Measurements from ENCODE around the gene SLC39A13. TPM values are rescaled to one million over a fixed set of nuclear protein-coding genes. Genes with fewer than 3 reads are reported as not detected.

Gene SLC39A13
- total and polyA plus RNA-seq, 2 donors from 2014 or later = 80.6 to 93.2 TPM

DNA sequence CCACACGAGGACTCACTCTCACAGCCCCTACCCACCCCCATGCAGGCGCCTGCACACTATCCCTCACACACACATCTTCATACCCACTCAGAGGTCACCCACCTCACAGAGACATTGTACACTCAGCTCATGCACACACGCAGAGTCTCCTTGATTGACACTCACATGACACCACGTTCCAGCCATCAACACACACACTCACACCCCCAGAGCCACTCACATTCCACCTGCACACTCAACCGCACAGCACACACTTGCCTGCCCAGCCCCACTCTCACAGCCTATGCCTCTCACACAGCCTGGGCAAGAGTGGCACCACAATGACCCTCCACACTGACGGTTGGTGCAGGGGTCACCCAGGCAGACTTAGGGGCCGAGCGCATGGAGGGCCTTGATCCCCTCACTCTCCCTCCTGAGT lies 32.3 kb upstream of the SLC39A13 start:
- H3K27me3 ChIP-seq (ENCODE audit: control insufficient read depth, insufficient read depth, low read length) = no peaks in the 10 kb centered on the region
- peaks cover 0 to 2% (median 0%) of the 10 kb centered on the region in 3 donors for H3K9me3 ChIP-seq (ENCODE audit: control insufficient read depth in 2 of 3, insufficient read depth in 1 of 3, low read length in 3 of 3)
- DNase-seq (peak; percentile 65 to 83 (median 79)), FAIRE-seq (no peak)
- TF ChIP-seq, protein P1, sequence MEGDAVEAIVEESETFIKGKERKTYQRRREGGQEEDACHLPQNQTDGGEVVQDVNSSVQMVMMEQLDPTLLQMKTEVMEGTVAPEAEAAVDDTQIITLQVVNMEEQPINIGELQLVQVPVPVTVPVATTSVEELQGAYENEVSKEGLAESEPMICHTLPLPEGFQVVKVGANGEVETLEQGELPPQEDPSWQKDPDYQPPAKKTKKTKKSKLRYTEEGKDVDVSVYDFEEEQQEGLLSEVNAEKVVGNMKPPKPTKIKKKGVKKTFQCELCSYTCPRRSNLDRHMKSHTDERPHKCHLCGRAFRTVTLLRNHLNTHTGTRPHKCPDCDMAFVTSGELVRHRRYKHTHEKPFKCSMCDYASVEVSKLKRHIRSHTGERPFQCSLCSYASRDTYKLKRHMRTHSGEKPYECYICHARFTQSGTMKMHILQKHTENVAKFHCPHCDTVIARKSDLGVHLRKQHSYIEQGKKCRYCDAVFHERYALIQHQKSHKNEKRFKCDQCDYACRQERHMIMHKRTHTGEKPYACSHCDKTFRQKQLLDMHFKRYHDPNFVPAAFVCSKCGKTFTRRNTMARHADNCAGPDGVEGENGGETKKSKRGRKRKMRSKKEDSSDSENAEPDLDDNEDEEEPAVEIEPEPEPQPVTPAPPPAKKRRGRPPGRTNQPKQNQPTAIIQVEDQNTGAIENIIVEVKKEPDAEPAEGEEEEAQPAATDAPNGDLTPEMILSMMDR (IDR thresholded peaks at IDR 0.05; ENCODE audit: borderline replicate concordance, extremely low read depth, insufficient read depth) = no peak
- H3K4me3 ChIP-seq (ENCODE audit: low read length in 3 of 3) = peak overlapping the region in 2 of 3 donors; percentile 11 to 23
- no peaks in the 10 kb centered on the region for H3K36me3 ChIP-seq (ENCODE audit: control insufficient read depth in 2 of 3, insufficient read depth in 3 of 3, low read length in 3 of 3)
- H3K4me1 ChIP-seq (ENCODE audit: control insufficient read depth in 2 of 3, insufficient read depth in 2 of 3, low read depth in 1 of 3, low read length in 3 of 3) = peaks cover 0 to 3% (median 0%) of the 10 kb centered on the region in 3 donors
- intact Hi-C loops (cut with DNase I) = loop anchor here (10.0 kb wide), 1 partner anchor 79 kb away; no protein-coding TSS in a partner anchor
- H3K27ac ChIP-seq (ENCODE audit: low read depth in 2 of 2, low read length in 2 of 2) = no peak overlapping the region
- no peak overlapping the region for H3K9ac ChIP-seq (ENCODE audit: low read length in 3 of 3)

DNA sequence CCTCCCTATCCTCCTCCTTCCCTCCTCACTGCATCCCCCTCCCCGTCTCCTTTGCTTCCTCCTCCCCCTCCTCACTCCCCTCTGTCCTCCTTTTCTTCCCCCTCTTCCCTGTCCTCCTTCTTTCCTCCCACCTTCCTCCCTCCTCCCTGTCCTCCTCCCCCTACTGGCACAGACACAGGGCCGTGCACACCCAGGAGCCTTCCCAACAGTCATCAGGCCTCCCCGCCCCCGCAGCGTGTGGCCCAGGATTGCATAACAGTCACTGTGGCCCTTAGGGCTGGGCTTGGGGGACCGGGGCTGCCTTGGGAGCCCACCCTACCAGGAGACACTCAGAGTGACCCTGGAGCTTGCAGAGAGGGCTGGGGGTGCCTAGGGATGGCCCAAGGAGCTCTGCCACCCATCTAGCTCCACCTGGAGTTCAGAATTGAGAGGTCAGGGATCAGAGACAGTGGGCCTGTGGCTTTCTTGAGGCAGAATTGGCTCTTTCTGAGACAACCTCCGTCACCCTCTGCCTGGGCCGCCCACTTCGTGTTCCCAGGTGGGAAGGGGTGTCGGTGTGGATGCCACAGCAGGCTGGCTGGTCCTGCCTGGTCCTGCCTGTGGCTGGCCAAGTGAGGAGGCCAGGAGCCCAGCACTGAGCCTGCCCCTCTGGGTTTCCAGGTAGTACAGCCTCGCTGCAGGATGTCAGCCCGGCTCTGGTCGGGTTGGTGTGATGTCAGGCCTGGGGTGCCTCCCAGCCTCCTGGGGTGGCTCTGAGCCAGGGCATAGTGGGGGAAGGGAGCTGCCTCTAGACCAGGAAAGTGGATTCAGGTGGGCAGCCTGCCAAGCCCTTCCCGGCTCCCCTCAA lies 31.6 kb upstream of the SLC39A13 start:
- H3K27me3 ChIP-seq (ENCODE audit: control insufficient read depth, insufficient read depth, low read length) = no peaks in the 10 kb centered on the region
- FAIRE-seq (no peak), DNase-seq (peak in 3 of 5 donors; percentile 37 to 82 (median 52))
- H3K9ac ChIP-seq (ENCODE audit: low read length in 3 of 3) = no peak overlapping the region
- no peak overlapping the region for H3K27ac ChIP-seq (ENCODE audit: low read depth in 2 of 2, low read length in 2 of 2)
- H3K4me1 ChIP-seq (ENCODE audit: control insufficient read depth in 2 of 3, insufficient read depth in 2 of 3, low read depth in 1 of 3, low read length in 3 of 3) = peaks cover 0 to 3% (median 0%) of the 10 kb centered on the region in 3 donors
- TF ChIP-seq, protein P1 (IDR thresholded peaks at IDR 0.05; ENCODE audit: borderline replicate concordance, extremely low read depth, insufficient read depth) = no peak
- peaks cover 0 to 2% (median 0%) of the 10 kb centered on the region in 3 donors for H3K9me3 ChIP-seq (ENCODE audit: control insufficient read depth in 2 of 3, insufficient read depth in 1 of 3, low read length in 3 of 3)
- no peaks in the 10 kb centered on the region for H3K36me3 ChIP-seq (ENCODE audit: control insufficient read depth in 2 of 3, insufficient read depth in 3 of 3, low read length in 3 of 3)
- intact Hi-C loops (cut with DNase I) = loop anchor here (10.0 kb wide), 1 partner anchor 78 kb away; no protein-coding TSS in a partner anchor
- no peak overlapping the region for H3K4me3 ChIP-seq (ENCODE audit: low read length in 3 of 3)

DNA sequence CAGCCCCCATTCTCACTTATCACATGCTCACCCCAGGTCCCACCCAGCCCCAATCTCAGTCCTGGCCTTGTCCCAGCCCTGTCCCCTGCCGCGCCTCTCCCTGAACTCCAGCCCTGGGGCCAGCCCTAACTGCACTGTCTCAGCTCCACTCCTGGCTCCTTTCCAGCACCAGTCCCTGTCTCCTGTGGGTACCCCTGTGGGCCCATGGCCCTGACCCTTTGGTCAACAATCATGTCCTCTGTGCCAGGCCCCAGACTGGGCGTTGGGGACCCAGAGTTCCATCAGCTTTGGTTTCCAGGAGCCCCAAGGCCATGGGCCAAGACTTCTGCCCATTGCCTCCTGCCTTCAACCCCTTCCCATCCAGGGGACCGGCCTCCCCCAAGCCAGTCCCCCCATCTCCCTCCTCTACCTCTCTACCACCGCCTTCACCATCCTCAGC lies 30.8 kb upstream of the SLC39A13 start:
- Histone ChIP-seq H3K4me1 (ENCODE audit: control insufficient read depth in 2 of 3, insufficient read depth in 2 of 3, low read depth in 1 of 3, low read length in 3 of 3) (peaks cover 0 to 3% (median 0%) of the 10 kb centered on the region in 3 donors), H3K27ac (ENCODE audit: low read depth in 2 of 2, low read length in 2 of 2) (no peak overlapping the region), H3K36me3 (ENCODE audit: control insufficient read depth in 2 of 3, insufficient read depth in 3 of 3, low read length in 3 of 3) (no peaks in the 10 kb centered on the region), H3K9me3 (ENCODE audit: control insufficient read depth in 2 of 3, insufficient read depth in 1 of 3, low read length in 3 of 3) (peaks cover 0 to 2% (median 0%) of the 10 kb centered on the region in 3 donors), H3K27me3 (ENCODE audit: control insufficient read depth, insufficient read depth, low read length) (no peaks in the 10 kb centered on the region), H3K9ac (ENCODE audit: low read length in 3 of 3) (no peak overlapping the region), H3K4me3 (ENCODE audit: low read length in 3 of 3) (no peak overlapping the region)
- FAIRE-seq (no peak), DNase-seq (peak in 1 of 5 donors; percentile 77)
- TF ChIP-seq, protein P1 (IDR thresholded peaks at IDR 0.05; ENCODE audit: borderline replicate concordance, extremely low read depth, insufficient read depth) = no peak
- intact Hi-C loops (cut with DNase I) = loop anchor here (10.0 kb wide), 1 partner anchor 77 kb away; no protein-coding TSS in a partner anchor

Measured in kidney (tissue), 14 donors.